ENCODE data around the gene TBCD.

- TF ChIP-seq FOXM1 (IDR thresholded peaks at IDR 0.05; ENCODE audit: borderline replicate concordance) (no peak), HDGF (IDR thresholded peaks at IDR 0.05; ENCODE audit: borderline replicate concordance) (no peak), BHLHE40 (IDR thresholded peaks at IDR 0.05; ENCODE audit: borderline replicate concordance) (no peak), PKNOX1 (IDR thresholded peaks at IDR 0.05) (no peak)
These were observed 85.9 kb downstream of the TBCD start for GRCh38 chr17:82837586-82838320.

Measured in HEK293T (cell line).